ENCODE measurements around the gene CLIP1. TPM values are rescaled to one million over a fixed set of nuclear protein-coding genes. Genes with fewer than 3 reads are reported as not detected.
"Not testable (repeated sequence)": the region's sequence is repeated elsewhere in the genome, so short reads cannot be mapped to it uniquely, and the experiment has no call there.

The CLIP1 gene
- total RNA-seq, 1 donor from 2014 or later, result 110 TPM

DNA sequence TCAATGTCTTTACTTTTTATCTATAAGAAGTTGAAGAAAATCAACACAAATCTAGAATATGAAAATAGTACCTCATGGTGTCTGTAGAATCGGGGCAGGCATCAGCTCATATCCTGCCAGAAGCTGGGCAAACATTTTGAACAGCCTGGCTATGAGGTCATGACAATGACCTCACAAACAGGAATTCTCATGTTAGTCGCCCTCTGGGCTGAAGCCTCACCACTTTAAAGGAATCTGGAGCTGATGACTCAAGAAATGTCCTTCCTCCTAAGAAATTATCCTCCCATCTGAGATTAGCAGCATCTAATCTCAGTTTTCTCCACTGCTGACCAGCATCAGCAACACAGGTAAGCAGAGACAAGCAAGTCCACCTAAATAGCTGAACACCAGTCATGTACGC, 27.1 kb downstream of the CLIP1 start:
- DNase-seq (ENCODE audit: low spot score), result no peak

DNA sequence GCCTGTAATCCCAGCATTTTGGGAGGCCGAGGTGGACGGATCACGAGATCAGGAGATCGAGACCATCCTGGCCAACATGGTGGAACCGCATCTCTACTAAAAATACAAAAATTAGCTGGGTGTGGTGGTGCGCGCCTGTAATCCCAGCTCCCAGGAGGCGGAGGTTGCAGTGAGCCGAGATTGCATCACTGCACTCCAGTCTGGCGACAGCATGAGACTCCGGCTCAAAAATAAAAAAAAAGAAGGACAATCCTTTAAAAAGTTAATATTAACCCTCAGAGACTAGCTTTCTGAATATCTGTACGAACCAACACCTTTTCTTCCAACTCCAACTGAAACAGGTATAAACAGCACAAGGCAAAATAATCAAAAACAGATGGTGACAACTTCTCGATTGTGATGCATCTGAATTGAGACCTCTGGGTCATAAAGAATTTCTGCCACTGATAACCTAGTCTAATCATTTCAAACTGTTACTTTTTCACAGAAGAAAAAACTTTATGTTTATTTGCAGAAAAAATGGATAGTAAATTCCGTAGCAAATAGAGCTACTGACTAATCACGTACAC, 27.8 kb downstream of the CLIP1 start:
- no peak for DNase-seq (ENCODE audit: low spot score)

DNA sequence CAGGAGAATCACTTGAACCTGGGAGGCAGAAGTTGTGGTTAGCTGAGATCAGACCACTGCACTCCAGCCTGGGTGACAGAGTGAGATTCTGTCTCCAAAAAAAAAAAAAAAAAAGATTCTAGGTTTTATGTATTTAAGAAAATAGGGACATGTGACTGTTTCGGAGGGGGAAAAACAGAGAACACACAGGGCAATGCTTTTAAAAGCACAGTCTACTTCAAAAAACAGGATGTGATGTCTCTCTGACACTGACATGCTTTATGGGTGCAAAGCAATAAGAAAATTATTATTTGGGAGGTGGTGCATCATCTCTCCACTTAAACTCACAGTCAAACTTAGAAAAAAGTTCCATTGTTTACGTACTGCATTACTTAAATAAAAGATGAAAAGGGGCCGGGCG, 28.7 kb downstream of the CLIP1 start:
- no peak for DNase-seq (ENCODE audit: low spot score)

DNA sequence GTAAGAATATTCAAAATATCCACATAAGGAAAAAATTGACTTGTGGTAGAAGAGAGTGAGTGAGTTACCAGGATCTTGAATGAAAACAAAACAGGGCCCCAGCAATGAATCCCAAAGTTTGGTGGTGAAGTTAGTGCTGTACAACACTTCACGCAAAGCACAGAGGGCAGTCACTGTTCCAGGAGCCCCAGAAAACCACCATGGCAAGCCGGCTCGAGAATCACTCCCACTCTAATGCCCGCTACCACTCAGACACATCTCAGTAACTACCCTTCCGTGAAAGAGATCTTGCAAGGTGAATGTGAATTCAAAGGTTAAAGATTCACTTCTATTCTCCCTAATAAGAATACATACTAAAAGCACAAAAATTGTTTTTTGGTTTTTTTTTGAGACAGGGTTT, 30.1 kb downstream of the CLIP1 start:
- DNase-seq (ENCODE audit: low spot score), result no peak

DNA sequence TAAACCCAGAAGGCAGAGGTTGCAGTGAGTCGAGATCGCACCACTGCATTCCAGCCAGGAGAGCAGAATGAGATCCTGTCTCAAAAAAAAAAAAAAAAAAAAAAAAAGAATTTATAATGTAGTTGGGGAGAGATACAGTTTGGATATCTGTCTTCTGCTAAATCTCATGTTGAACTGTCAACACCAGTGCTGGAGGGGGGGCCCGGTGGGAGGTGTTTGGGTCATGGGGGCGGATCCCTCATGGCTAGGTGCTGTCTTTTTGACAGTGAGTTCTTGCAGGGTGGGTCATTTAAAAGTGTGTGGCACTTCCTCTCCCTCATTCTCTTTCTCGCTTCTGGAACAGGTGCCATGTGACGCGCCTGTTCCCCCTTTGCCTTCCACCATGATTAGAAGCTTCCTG, 32.8 kb downstream of the CLIP1 start:
- no peak for DNase-seq (ENCODE audit: low spot score)

DNA sequence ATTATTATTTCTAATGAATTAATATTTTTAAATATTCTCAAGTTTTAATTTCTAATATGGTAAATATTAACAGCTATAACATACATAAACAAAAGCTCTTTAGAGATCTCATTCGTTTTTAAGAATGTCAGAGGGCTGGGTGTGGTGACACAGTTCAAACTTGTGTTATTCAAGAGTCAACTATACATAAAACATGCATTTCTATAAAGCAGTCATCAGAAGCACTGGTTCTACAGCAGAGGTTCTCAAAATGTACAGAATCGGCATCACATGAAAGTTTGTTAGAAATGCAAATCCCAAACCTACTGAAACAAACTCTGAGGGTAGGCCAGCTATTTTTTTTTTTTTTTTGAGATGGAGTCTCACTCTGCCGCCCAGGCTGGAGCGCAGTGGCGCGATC, 34.6 kb downstream of the CLIP1 start:
- DNase-seq (ENCODE audit: low spot score), result no peak

DNA sequence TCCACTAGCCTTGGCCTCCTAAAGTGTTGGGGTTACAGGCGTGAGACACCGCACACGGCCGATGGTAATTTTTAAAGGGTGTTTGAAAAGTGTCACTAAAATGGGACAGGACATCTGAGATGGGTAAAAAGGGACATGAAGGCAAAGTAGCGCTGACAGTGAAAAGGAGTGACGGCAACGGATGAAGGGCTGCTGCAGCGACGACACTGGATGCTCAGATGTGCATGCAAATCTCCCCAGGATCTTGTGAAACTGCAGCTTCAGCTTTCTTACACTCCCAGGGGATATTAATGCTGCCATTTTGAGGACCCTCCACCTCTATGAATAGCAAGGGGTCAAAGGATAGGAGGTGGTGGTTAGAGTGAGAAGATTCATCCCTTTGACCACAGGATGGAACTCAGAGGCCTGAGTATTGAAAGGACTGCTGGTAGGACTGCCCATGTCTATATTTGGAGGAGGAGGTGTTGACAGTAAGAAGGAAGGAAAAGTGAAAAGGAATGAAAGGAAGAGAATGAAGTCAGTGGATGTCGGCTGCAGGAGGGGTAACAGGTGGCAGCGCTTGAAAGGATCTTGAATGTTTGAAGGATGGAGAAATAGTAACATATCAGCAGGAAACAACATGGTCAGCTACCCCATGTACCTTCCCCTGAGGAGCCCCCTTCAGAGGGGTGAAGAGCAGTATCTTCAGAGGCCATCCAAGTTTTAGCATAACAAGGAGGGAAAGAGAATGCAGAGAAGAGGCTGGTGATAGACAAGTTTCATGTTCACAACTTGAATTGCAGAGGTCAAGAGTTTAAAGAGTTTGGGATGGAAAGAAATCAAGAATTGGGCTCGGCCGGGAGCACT, 37.1 kb downstream of the CLIP1 start:
- no peak for DNase-seq (ENCODE audit: low spot score)

DNA sequence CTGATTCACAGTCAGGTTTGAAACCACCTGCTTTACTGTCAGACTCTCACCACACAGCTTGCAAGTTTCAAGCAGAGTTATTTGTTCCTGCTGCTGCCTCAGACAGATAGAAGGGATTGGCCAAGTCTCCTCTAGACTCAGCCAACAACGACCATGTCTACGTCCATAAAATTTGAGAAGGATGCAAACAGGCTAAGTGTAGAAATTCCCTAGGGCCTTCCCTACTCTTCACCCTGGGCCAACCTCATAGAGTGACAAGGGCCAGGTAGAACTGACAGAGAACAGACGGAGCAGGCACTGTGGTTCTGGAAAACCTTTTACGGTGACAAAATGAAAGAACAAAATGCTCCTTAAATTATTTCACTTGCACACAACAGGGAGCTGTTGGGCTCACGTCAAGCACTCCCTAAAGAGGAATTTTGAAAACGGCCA, 39.5 kb downstream of the CLIP1 start:
- DNase-seq (ENCODE audit: low spot score), result no peak

DNA sequence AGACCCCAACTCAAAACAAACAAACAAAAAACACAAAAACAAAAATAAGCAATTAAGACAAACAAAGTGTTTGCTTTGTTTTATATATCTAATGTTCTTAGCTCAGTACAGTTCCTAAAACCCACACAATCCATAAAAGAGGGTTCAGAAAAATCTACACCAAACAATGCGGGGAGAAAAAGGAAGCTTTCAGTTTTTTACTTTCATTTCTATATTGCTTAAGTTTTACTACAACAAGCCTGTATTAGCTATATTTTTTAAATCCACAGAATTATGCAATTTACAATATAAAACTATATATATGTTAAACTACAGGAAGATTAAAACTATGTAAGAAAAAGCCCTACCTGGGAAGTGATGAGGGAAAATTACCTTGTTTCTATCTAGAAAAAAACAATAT, 41.4 kb downstream of the CLIP1 start:
- no peak for DNase-seq (ENCODE audit: low spot score)

DNA sequence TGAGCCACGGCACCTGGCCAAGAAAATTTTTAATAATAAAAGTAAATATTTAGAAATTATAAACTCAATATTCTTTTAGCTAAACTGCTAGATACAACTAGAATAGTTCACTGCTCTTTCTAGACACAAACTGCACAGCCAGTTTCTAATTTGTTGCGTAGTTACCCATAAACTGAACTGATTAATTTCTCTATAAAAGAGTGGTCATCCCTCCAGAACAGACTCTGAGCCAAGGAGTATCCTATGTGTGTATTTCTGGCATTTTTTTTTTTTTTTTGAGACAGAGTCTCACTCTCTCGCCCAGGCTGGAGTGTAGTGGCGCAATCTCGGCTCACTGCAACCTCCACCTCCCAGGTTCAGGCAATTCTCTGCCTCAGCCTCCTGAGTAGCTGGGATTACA, 45.7 kb downstream of the CLIP1 start:
- DNase-seq (ENCODE audit: low spot score), result not testable (repeated sequence)

DNA sequence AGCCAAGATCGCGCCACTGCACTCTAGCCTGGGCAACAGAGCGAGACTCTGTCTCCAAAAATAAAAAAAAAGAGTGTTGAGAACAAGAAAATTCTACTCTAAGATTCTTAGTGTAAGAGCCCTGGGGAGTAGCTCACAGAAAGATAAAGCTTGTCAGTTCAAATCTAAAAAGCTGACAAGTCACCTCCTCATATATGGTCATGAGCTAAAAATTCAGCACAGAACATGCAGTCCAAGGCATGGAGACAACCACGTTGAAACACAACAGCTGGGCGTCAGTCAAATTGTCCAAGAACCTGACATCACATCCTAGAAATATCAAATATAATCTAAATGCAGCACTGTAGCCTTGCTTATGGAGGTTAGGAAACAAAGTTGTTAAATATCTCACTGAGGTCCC, 47.8 kb downstream of the CLIP1 start:
- no peak for DNase-seq (ENCODE audit: low spot score)

DNA sequence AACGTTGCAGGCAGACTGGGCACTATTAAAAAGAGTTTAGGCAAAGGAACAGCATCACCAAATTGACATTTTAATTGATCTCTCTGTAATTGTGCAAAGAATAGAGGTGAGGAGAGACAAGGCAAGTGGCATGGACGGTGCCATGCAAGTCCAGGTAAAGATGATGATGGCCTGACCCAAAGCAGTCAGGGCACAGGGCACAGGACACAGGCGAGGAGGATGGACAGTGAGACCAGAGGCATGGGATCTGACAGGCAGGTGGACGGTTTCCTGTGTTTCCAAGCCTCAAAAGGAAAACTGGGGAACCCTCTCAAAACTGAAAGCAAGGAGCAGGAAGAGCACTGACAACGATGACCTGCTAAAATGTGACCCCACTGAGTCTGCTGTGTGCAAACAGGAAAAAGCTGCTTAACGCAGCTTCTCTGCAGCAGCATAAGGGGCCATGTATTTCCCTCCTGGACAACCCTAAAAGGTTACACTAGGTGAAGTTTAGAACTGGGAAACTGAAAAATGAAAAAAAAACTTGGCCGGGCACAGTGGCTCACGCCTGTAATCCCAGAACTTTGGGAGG, 50.9 kb downstream of the CLIP1 start:
- no peak for DNase-seq (ENCODE audit: low spot score)

DNA sequence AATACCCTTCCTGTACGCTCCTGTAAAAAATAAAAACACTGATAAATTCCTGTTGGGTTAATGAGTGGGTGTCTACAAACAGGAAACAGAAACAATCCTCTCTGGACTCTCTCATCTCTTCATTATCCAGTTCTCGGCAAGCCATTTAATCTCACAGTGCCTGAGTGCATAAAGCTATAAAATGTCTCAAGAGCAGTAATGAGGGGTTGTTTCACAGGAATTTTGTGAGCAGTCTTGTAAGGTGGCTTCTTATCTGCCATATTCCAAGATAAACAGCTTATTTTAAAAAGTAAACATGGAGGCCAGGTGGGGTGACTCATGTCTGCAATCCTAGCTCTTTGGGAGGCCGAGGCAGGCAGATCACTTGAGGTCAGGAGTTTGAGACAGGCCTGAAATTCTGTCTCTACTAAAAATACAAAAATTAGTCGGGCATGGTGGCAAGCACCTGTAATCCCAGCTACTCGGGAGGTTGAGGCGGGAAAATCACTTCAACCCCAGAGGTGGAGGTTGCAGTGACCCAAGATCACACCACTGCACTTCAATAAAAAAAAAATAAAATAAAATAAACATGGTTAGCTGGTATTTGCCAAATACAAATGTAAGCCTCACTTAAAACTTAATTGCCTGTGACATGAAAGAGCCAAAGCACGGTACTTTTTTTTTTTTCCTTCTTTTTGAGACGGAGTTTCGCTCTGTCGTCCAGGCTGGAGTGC, 54.0 kb downstream of the CLIP1 start:
- DNase-seq (ENCODE audit: low spot score), result no peak

DNA sequence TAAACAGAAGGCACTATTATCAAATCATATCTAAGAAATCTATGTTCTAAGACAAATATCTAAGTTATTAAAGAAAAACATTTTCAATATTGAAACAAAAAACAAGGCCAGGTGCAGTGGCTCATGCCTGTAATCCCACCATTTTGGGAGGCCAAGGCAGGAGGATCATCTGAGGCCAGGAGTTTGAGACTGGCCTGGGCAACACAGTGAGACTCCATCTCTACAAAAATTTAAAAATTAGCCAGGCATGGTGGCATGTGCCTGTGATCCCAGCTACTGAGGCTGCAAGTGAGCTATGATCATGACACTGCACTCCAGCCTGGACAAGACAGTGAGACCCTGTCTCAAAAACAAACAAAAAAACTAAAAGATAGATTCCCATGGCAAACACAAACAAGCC, 54.8 kb downstream of the CLIP1 start:
- DNase-seq (ENCODE audit: low spot score), result not testable (repeated sequence)

DNA sequence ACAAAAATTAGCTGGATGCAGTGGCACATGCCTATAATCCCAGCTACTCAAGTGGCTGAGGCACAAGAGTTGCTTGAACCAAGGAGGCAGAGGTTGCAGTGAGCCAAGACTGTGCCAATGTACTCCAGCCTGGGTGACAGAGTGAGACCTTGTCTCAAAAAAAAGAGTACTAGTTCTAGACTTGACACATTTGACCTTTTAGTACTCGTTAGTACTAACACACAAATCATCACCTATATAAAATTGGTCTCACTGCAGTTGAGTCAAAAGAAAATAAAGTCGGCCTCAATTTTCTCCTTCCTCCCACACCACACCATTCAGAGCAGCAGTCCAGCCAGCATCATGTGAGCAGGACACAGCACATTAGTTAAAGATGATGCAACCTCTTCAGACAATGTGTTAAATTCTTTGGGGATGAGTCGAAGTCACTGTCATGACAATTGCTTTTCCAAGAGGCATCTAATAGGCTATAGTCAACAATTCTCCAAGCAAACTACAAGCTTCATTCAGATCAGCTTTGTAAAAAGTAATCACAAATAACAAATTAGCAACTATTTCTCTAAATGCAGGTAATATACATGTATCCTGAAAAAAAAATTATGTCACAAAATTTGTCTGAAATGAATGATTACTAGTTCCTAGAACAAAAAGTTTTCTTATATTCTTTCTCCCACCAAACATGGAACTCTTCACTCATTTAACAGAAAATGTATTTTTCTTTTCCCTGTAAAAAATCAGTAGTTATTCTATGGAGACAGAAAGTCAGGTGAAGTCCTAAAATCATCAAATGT, 55.6 kb downstream of the CLIP1 start:
- no peak for DNase-seq (ENCODE audit: low spot score)

DNA sequence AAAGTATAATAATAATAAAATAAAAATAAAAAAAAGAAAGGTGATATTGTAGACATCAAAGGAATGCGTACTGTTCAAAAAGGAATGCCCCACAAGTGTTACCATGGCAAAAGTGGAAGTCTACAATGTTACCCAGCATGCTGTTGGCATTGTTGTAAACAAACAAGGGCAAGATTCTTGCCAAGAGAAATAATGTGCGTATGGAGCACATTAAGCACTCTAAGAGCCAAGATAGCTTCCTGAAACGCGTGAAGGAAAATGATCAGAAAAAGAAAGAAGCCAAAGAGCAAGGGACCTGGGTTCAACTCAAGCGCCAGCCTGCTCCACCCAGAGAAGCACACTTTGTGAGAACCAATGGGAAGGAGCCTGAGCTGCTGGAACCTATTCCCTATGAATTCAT, 57.2 kb downstream of the CLIP1 start:
- DNase-seq (ENCODE audit: low spot score), result not testable (repeated sequence)

DNA sequence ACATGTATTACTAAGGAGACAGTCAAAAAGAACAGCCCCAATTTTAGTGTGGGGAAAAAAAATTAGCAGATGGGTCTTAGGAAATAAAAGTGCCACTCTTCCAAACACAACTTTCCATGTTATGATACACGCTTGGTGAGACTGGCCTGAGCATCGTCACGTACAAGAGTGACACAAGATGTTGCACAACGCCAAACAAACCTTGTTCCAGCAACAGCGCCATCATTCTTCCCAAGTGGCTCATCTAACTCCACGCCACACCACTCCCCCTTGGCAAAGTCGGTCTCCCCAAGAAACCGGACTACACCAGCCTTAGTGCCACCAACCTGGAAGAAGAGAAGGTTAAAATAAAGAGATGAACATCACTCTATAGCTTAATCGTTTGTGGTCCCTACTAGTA, 58.7 kb downstream of the CLIP1 start:
- DNase-seq (ENCODE audit: low spot score), result no peak

DNA sequence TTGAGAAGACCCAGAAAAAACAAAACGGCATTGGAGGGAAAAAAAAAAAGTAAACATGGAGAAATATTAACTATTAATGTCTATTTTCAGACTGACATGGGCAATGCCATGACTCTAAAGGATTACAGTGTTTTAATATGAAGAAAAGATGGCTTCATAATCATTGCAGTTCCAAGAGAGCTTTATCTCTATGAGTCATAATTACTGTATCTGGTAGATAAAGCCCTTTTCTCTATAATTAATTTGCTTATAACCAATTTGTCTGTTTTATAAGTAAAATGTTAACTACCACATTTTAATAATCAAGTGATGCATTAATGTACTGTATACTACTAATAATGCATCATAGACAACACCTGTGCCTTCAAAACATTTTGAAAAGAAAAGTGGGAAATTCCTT, 59.7 kb downstream of the CLIP1 start:
- DNase-seq (ENCODE audit: low spot score), result no peak

DNA sequence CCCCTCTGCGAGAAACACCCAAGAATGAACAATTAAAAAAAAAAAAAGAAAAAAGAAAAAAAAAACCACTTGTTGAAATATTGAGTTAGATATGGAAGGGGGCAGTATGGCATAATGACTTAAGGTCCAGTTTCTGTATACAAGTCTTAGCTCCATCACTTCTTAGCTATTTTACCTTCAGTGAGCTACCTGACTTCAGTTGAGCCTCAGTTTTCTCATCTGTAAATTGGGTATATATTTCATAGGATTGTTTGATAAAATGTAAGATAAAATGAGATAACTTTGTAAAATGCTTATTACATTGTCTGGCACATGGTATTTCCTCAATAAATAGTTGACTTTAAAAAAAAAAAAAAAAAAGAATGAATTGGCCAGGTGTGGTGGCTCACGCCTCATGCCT, 64.1 kb downstream of the CLIP1 start:
- not testable (repeated sequence) for DNase-seq (ENCODE audit: low spot score)

DNA sequence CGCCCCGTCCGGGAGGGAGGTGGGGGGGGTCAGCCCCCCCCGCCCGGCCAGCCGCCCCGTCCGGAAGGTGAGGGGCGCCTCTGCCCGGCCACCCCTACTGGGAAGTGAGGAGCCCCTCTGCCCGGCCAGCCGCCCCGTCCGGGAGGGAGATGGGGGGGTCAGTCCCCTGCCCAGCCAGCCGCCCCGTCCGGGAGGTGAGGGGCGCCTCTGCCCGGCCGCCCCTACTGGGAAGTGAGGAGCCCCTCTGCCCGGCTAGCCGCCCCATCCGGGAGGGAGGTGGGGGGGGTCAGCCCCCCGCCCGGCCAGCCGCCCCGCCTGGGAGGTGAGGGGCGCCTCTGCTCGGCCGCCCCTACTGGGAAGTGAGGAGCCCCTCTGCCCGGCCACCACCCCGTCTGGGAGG, 64.9 kb downstream of the CLIP1 start:
- not testable (repeated sequence) for DNase-seq (ENCODE audit: low spot score)

DNA sequence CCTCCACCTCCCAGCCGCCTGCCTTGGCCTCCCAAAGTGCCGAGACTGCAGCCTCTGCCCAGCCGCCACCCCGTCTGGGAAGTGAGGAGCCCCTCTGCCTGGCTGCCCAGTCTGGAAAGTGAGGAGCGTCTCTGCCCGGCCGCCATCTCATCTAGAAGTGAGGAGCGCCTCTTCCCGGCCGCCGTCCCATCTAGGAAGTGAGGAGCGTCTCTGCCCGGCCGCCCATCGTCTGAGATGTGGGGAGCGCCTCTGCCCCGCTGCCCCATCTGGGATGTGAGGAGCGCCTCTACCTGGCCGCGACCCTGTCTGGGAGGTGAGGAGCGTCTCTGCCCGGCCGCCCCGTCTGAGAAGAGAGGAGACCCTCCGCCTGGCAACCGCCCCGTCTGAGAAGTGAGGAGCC, 65.5 kb downstream of the CLIP1 start:
- not testable (repeated sequence) for DNase-seq (ENCODE audit: low spot score)

DNA sequence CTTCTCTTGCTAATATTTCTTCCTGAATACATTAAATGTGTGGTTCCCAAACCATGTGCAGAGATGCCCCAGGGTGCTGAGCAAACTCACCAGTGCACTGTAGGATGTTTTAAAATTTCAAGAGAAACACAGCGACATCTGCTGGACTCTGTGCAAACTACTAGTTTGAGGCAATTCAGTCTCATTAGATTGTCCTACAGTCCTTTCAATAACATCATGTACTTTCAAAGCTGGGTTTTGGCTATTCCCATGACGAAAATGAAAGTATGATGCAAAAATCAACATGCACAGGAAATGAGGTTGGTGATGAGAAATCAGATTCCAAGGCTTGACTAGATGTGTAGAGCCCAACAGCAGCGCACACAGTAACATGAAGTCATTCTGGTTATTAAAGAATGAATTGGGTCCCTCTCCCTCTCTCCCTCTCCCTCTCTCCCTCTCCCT, 66.3 kb downstream of the CLIP1 start:
- no peak for DNase-seq (ENCODE audit: low spot score)

Measured in ureter (tissue), 1 donor.